ENCODE data around the gene BOLA1.

BOLA1 gene

GRCh38 chr1:149899460-149900284 lies at the start of gene BOLA1:
BOLA1 (plus strand) TSS chr1:149899568; CDS start chr1:149900060, 492 bp downstream.
- peak; percentile 22; the same call in 1 of the 2 replicates for TF ChIP-seq CREB1 (IDR thresholded peaks at IDR 0.05; ENCODE audit: low read depth)
- peak; percentile 100 for TF ChIP-seq USF1 (IDR thresholded peaks at IDR 0.05)
- no peak for TF ChIP-seq FOXM1 (IDR thresholded peaks at IDR 0.05; ENCODE audit: borderline replicate concordance, low read depth)
- peak; percentile 62; the same call in 1 of the 2 replicates for TF ChIP-seq TCF12 (IDR thresholded peaks at IDR 0.05; ENCODE audit: low read depth)
- no peak for TF ChIP-seq CEBPB (IDR thresholded peaks at IDR 0.05)
- peak; percentile 29 for TF ChIP-seq TEAD4 (IDR thresholded peaks at IDR 0.05)
- TF ChIP-seq REST (IDR thresholded peaks at IDR 0.05; ENCODE audit: low read depth), result no peak
- peak; percentile 91 for TF ChIP-seq YY1 (IDR thresholded peaks at IDR 0.05; ENCODE audit: low read depth)
- TF ChIP-seq EGR1 (IDR thresholded peaks at IDR 0.05), result no peak; the same call in 1 of the 2 replicates
- TF ChIP-seq EP300 (IDR thresholded peaks at IDR 0.05; ENCODE audit: borderline replicate concordance), result 0 out of 2 replicates have a peak, but pooled peaks have one; percentile 20
- no peak for TF ChIP-seq RAD21 (IDR thresholded peaks at IDR 0.05; ENCODE audit: low read depth)
- TF ChIP-seq NFIC (IDR thresholded peaks at IDR 0.05), result no peak
- TF ChIP-seq TAF1 (IDR thresholded peaks at IDR 0.05; ENCODE audit: low read depth), result peak; percentile 63
- peak; percentile 94 for TF ChIP-seq MAX (IDR thresholded peaks at IDR 0.05)
- 0 out of 2 replicates have a peak, but pooled peaks have one; percentile 56 for TF ChIP-seq ZBTB7A (IDR thresholded peaks at IDR 0.05; ENCODE audit: low read depth)

GRCh38 chr1:149849947-149850360 lies 49.4 kb upstream of the BOLA1 start:
- no peak for TF ChIP-seq TAF1 (IDR thresholded peaks at IDR 0.05; ENCODE audit: low read depth)
- TF ChIP-seq YY1 (IDR thresholded peaks at IDR 0.05; ENCODE audit: low read depth), result no peak
- no peak for TF ChIP-seq FOXM1 (IDR thresholded peaks at IDR 0.05; ENCODE audit: borderline replicate concordance, low read depth)
- no peak for TF ChIP-seq REST (IDR thresholded peaks at IDR 0.05; ENCODE audit: low read depth)
- TF ChIP-seq USF1 (IDR thresholded peaks at IDR 0.05), result no peak
- no peak for TF ChIP-seq EGR1 (IDR thresholded peaks at IDR 0.05)
- no peak for TF ChIP-seq EP300 (IDR thresholded peaks at IDR 0.05; ENCODE audit: borderline replicate concordance)
- no peak for TF ChIP-seq NFIC (IDR thresholded peaks at IDR 0.05)
- no peak for TF ChIP-seq CREB1 (IDR thresholded peaks at IDR 0.05; ENCODE audit: low read depth)
- no peak for TF ChIP-seq TEAD4 (IDR thresholded peaks at IDR 0.05)
- no peak for TF ChIP-seq CEBPB (IDR thresholded peaks at IDR 0.05)
- no peak for TF ChIP-seq ZBTB7A (IDR thresholded peaks at IDR 0.05; ENCODE audit: low read depth)
- TF ChIP-seq TCF12 (IDR thresholded peaks at IDR 0.05; ENCODE audit: low read depth), result no peak
- no peak for TF ChIP-seq MAX (IDR thresholded peaks at IDR 0.05)
- TF ChIP-seq RAD21 (IDR thresholded peaks at IDR 0.05; ENCODE audit: low read depth), result no peak

- no peak for TF ChIP-seq USF1 (IDR thresholded peaks at IDR 0.05)
- TF ChIP-seq TCF12 (IDR thresholded peaks at IDR 0.05; ENCODE audit: low read depth), result no peak
- no peak for TF ChIP-seq YY1 (IDR thresholded peaks at IDR 0.05; ENCODE audit: low read depth)
- no peak for TF ChIP-seq TAF1 (IDR thresholded peaks at IDR 0.05; ENCODE audit: low read depth)
These were observed 22.0 kb upstream of the BOLA1 start for GRCh38 chr1:149877211-149877946.

- no peak for TF ChIP-seq CEBPB (IDR thresholded peaks at IDR 0.05)
- no peak for TF ChIP-seq ZBTB7A (IDR thresholded peaks at IDR 0.05; ENCODE audit: low read depth)
- TF ChIP-seq RAD21 (IDR thresholded peaks at IDR 0.05; ENCODE audit: low read depth), result no peak
- no peak for TF ChIP-seq TEAD4 (IDR thresholded peaks at IDR 0.05)
- no peak for TF ChIP-seq REST (IDR thresholded peaks at IDR 0.05; ENCODE audit: low read depth)
- TF ChIP-seq EGR1 (IDR thresholded peaks at IDR 0.05), result no peak
- no peak for TF ChIP-seq YY1 (IDR thresholded peaks at IDR 0.05; ENCODE audit: low read depth)
- no peak for TF ChIP-seq TAF1 (IDR thresholded peaks at IDR 0.05; ENCODE audit: low read depth)
- TF ChIP-seq MAX (IDR thresholded peaks at IDR 0.05), result no peak
- no peak for TF ChIP-seq CREB1 (IDR thresholded peaks at IDR 0.05; ENCODE audit: low read depth)
- no peak for TF ChIP-seq USF1 (IDR thresholded peaks at IDR 0.05)
- TF ChIP-seq NFIC (IDR thresholded peaks at IDR 0.05), result no peak
- TF ChIP-seq TCF12 (IDR thresholded peaks at IDR 0.05; ENCODE audit: low read depth), result no peak
- TF ChIP-seq FOXM1 (IDR thresholded peaks at IDR 0.05; ENCODE audit: borderline replicate concordance, low read depth), result no peak
- TF ChIP-seq EP300 (IDR thresholded peaks at IDR 0.05; ENCODE audit: borderline replicate concordance), result no peak
These were observed 19.8 kb upstream of the BOLA1 start for GRCh38 chr1:149879556-149879955.
